K562 (cell line): ENCODE measurements around the gene ZNF275.

ENCODE experiments used
- KHSRP ChIP-seq: fragments of 450-650 bp; IDR thresholded peaks from 2 replicates; pipeline ENCODE4 v1.6.1; 2017
- MYC ChIP-seq, 2 experiments: fragments of 250-450 bp in 1 of 2; sonication (Bioruptor Pico) in 1 of 2; IDR thresholded peaks; 2 replicates each; pipeline versions ENCODE4 v1.5.1 to v1.6.1; 2012 to 2021; ENCODE audit warnings: low read depth in 2 of 2, borderline replicate concordance in 1 of 2, improper control_type of control experiment in 1 of 2, low read length in 1 of 2, mild to moderate bottlenecking in 1 of 2, moderate library complexity in 1 of 2
- NCOA1 ChIP-seq: fragments of 450-650 bp; IDR thresholded peaks from 2 replicates; pipeline ENCODE4 v1.6.1; 2016; ENCODE audit warnings: low read depth
- RFX7 ChIP-seq: fragments of 250-450 bp; sonication (Bioruptor Pico); IDR thresholded peaks from 2 replicates; pipeline ENCODE4 v1.5.1; 2021; ENCODE audit warnings: mild to moderate bottlenecking
- TF ChIP-seq, protein P1 (sequence below), 3 experiments: IDR thresholded peaks in 2 of 3; conservative IDR thresholded peaks in 1 of 3; 2 replicates each; pipeline ENCODE4 v1.5.1; 2011 to 2012; ENCODE audit warnings: low read length in 3 of 3, mild to moderate bottlenecking in 3 of 3, control low read depth in 2 of 3, improper control_type of control experiment in 1 of 3, inconsistent platforms in 1 of 3, low read depth in 1 of 3, mixed read lengths in 1 of 3, moderate library complexity in 1 of 3; ENCODE audit not compliant: insufficient read depth in 2 of 3
- TF ChIP-seq, protein P2 (sequence below): fragments of 450-650 bp; formaldehyde crosslinking; IDR thresholded peaks from 2 replicates; pipeline ENCODE4 v1.4.0; 2020; ENCODE audit warnings: mild to moderate bottlenecking, moderate library complexity
- TF ChIP-seq, protein P3 (sequence below): sonication (generic); formaldehyde crosslinking; IDR thresholded peaks from 2 replicates; pipeline ENCODE4 v1.8.0; 2023; ENCODE audit warnings: missing genetic modification reagents, mild to moderate bottlenecking, borderline replicate concordance

DNA sequence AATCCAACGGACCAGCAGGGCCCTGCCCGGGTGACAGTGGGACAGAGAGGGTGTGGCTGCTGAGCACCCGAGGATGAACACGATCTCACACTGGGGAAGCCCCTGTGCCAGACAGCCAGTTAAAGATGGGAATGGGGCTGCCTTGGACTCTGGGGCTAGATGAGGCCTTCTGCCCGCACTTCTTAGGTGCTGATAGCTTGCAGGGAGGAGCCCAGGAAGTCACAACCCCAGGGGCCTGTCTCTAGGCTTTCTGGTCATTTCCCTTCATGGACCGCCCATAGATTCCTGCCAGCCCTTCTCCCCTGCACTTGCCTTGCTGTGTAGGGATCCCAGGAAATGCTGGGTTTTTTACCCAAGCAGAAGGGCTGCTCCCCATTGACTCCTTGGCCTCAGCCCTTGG is 6.2 kb downstream of the ZNF275 start:
- TF ChIP-seq, protein P1, sequence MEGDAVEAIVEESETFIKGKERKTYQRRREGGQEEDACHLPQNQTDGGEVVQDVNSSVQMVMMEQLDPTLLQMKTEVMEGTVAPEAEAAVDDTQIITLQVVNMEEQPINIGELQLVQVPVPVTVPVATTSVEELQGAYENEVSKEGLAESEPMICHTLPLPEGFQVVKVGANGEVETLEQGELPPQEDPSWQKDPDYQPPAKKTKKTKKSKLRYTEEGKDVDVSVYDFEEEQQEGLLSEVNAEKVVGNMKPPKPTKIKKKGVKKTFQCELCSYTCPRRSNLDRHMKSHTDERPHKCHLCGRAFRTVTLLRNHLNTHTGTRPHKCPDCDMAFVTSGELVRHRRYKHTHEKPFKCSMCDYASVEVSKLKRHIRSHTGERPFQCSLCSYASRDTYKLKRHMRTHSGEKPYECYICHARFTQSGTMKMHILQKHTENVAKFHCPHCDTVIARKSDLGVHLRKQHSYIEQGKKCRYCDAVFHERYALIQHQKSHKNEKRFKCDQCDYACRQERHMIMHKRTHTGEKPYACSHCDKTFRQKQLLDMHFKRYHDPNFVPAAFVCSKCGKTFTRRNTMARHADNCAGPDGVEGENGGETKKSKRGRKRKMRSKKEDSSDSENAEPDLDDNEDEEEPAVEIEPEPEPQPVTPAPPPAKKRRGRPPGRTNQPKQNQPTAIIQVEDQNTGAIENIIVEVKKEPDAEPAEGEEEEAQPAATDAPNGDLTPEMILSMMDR (IDR thresholded peaks at IDR 0.05 in 2 of 3, conservative IDR thresholded peaks at IDR 0.05 in 1 of 3; ENCODE audit: insufficient read depth in 2 of 3, low read depth in 1 of 3, low read length in 3 of 3): no peak
- TF ChIP-seq MYC (IDR thresholded peaks at IDR 0.05; ENCODE audit: low read depth, low read length): no peak
- TF ChIP-seq MYC (CRISPR knock-in tag; IDR thresholded peaks at IDR 0.05; ENCODE audit: borderline replicate concordance, low read depth): no peak
- TF ChIP-seq, protein P2, sequence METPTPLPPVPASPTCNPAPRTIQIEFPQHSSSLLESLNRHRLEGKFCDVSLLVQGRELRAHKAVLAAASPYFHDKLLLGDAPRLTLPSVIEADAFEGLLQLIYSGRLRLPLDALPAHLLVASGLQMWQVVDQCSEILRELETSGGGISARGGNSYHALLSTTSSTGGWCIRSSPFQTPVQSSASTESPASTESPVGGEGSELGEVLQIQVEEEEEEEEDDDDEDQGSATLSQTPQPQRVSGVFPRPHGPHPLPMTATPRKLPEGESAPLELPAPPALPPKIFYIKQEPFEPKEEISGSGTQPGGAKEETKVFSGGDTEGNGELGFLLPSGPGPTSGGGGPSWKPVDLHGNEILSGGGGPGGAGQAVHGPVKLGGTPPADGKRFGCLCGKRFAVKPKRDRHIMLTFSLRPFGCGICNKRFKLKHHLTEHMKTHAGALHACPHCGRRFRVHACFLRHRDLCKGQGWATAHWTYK: no peak
- no peak for TF ChIP-seq RFX7 (CRISPR knock-in tag)
- TF ChIP-seq NCOA1: no peak
- TF ChIP-seq, protein P3, sequence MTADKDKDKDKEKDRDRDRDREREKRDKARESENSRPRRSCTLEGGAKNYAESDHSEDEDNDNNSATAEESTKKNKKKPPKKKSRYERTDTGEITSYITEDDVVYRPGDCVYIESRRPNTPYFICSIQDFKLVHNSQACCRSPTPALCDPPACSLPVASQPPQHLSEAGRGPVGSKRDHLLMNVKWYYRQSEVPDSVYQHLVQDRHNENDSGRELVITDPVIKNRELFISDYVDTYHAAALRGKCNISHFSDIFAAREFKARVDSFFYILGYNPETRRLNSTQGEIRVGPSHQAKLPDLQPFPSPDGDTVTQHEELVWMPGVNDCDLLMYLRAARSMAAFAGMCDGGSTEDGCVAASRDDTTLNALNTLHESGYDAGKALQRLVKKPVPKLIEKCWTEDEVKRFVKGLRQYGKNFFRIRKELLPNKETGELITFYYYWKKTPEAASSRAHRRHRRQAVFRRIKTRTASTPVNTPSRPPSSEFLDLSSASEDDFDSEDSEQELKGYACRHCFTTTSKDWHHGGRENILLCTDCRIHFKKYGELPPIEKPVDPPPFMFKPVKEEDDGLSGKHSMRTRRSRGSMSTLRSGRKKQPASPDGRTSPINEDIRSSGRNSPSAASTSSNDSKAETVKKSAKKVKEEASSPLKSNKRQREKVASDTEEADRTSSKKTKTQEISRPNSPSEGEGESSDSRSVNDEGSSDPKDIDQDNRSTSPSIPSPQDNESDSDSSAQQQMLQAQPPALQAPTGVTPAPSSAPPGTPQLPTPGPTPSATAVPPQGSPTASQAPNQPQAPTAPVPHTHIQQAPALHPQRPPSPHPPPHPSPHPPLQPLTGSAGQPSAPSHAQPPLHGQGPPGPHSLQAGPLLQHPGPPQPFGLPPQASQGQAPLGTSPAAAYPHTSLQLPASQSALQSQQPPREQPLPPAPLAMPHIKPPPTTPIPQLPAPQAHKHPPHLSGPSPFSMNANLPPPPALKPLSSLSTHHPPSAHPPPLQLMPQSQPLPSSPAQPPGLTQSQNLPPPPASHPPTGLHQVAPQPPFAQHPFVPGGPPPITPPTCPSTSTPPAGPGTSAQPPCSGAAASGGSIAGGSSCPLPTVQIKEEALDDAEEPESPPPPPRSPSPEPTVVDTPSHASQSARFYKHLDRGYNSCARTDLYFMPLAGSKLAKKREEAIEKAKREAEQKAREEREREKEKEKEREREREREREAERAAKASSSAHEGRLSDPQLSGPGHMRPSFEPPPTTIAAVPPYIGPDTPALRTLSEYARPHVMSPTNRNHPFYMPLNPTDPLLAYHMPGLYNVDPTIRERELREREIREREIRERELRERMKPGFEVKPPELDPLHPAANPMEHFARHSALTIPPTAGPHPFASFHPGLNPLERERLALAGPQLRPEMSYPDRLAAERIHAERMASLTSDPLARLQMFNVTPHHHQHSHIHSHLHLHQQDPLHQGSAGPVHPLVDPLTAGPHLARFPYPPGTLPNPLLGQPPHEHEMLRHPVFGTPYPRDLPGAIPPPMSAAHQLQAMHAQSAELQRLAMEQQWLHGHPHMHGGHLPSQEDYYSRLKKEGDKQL (CRISPR knock-in tag): no peak
- no peak for TF ChIP-seq KHSRP
